ENCODE measurements around the gene UBE2R2. TPM values are rescaled to one million over a fixed set of nuclear protein-coding genes. Genes with fewer than 3 reads are reported as not detected.
"Not testable (repeated sequence)": the region's sequence is repeated elsewhere in the genome, so short reads cannot be mapped to it uniquely, and the experiment has no call there.

UBE2R2 gene
- total RNA-seq, 6 donors from 2014 or later: 24.6 to 33.6 (median 28.8) TPM

GRCh38 chr9:33858423-33858822 is 41.5 kb downstream of the UBE2R2 start:
- ATAC-seq (ENCODE audit: low FRiP score in 2 of 2): no peak
- WGBS, 2 donors: 82 to 85% methylated on average over 3 of the region's 3 CpGs

DNA sequence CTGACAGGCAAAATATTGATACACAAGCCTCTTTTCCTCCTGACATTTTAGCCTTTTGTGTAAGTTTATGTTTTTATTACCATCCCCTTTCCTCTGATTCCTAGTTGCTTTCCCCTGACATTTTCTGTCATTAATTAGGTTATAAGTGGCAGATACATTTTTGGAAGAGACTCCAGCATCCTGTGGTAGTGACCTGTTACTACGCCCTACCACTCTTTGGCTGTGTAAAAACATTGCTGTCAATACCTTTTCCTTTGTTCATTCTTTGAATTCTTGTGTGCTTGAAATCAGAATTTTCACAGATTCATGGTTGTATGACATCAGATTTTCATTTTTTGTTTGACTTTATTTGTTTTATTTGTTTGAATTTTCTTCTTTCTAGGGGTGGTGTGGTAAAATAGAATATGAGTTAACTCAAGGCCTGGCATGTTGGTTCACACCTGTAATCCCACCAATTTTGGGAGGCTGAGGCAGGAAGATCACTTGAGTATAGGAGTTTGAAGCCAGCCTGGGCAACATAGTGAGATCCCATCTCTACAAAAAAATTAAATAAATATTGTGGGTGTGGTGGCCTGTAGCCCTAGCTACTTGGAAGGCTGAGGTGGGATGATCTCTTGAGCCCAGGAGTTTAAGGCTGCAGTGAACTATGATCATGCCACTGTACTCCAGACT is 43.4 kb downstream of the UBE2R2 start:
- no peak for TF ChIP-seq POLR2AphosphoS5 (IDR thresholded peaks at IDR 0.05)
- TF ChIP-seq EP300 (IDR thresholded peaks at IDR 0.05): no peak
- TF ChIP-seq, protein P1, sequence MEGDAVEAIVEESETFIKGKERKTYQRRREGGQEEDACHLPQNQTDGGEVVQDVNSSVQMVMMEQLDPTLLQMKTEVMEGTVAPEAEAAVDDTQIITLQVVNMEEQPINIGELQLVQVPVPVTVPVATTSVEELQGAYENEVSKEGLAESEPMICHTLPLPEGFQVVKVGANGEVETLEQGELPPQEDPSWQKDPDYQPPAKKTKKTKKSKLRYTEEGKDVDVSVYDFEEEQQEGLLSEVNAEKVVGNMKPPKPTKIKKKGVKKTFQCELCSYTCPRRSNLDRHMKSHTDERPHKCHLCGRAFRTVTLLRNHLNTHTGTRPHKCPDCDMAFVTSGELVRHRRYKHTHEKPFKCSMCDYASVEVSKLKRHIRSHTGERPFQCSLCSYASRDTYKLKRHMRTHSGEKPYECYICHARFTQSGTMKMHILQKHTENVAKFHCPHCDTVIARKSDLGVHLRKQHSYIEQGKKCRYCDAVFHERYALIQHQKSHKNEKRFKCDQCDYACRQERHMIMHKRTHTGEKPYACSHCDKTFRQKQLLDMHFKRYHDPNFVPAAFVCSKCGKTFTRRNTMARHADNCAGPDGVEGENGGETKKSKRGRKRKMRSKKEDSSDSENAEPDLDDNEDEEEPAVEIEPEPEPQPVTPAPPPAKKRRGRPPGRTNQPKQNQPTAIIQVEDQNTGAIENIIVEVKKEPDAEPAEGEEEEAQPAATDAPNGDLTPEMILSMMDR (IDR thresholded peaks at IDR 0.05): peak in 1 of 6 experiments; percentile 7
- no peak for TF ChIP-seq POLR2A (IDR thresholded peaks at IDR 0.05)
- peaks cover 5 to 14% (median 8%) of the 10 kb centered on the region in 4 donors for H3K4me1 ChIP-seq
- no peak for DNase-seq
- no peak for ATAC-seq (ENCODE audit: low FRiP score in 2 of 2)
- H3K27ac ChIP-seq: no peak overlapping the region
- H3K4me3 ChIP-seq: no peak overlapping the region
- 74 to 89% methylated on average over 1 of the region's 1 CpG for WGBS, 2 donors
- H3K27me3 ChIP-seq: no peaks in the 10 kb centered on the region
- no peaks in the 10 kb centered on the region for H3K9me3 ChIP-seq
- H3K36me3 ChIP-seq: peaks cover 0 to 5% (median 0%) of the 10 kb centered on the region in 4 donors

More at GRCh38 chr9:33858423-33858822, 41.5 kb downstream of the UBE2R2 start:
- Histone ChIP-seq H3K27me3 (no peaks in the 10 kb centered on the region), H3K27ac (no peak overlapping the region), H3K36me3 (no peaks in the 10 kb centered on the region), H3K4me1 (peaks cover 5 to 14% (median 8%) of the 10 kb centered on the region in 4 donors), H3K9me3 (no peaks in the 10 kb centered on the region), H3K4me3 (no peak overlapping the region)
- TF ChIP-seq EP300 (IDR thresholded peaks at IDR 0.05) (no peak), POLR2A (IDR thresholded peaks at IDR 0.05) (no peak), POLR2AphosphoS5 (IDR thresholded peaks at IDR 0.05) (no peak)
- TF ChIP-seq, protein P1 (IDR thresholded peaks at IDR 0.05): no peak
- DNase-seq: no peak

DNA sequence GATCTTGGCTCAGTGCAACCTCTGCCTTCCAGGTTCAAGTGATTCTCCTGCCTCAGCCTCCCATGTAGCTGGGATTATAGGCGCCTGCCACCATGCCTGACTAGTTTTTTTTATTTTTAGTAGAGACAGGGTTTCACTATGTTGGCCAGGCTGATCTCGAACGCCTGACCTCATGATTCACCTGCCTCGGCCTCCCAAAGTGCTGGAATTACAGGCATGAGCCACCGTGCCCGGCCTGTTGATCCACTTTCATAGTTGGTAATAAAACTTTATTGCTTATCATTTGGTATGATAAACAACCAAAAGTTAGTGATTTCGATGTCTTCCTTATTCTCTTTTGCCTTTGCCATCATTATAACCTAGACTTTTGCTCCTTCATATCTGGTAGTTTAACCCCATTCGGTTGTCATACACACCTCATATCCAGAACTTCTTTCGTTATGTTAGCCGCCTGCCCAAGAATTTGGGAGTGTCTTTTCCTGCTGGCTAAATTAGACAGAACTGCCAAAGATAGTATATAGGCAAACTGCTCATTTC is 45.0 kb downstream of the UBE2R2 start:
- Histone ChIP-seq H3K4me3 (no peak overlapping the region), H3K27me3 (no peaks in the 10 kb centered on the region), H3K36me3 (peaks cover 0 to 5% (median 0%) of the 10 kb centered on the region in 4 donors), H3K27ac (no peak overlapping the region), H3K4me1 (peaks cover 0 to 14% (median 8%) of the 10 kb centered on the region in 4 donors), H3K9me3 (no peaks in the 10 kb centered on the region)
- no peak for DNase-seq
- WGBS, 2 donors: 92 to 94% methylated on average over 10 of the region's 10 CpGs
- no peak for TF ChIP-seq POLR2AphosphoS5 (IDR thresholded peaks at IDR 0.05)
- no peak for TF ChIP-seq EP300 (IDR thresholded peaks at IDR 0.05)
- TF ChIP-seq, protein P1 (IDR thresholded peaks at IDR 0.05): no peak
- no peak for TF ChIP-seq POLR2A (IDR thresholded peaks at IDR 0.05)
- ATAC-seq (ENCODE audit: low FRiP score in 2 of 2): no peak

- H3K9me3 ChIP-seq; H3K27me3 ChIP-seq; DNase-seq; H3K36me3 ChIP-seq; H3K27ac ChIP-seq; H3K4me3 ChIP-seq; ATAC-seq (ENCODE audit: low FRiP score in 2 of 2): not testable (repeated sequence)
- peaks cover 6 to 20% (median 15%) of the 10 kb centered on the region in 4 donors for H3K4me1 ChIP-seq
- WGBS, 2 donors: 91 to 94% methylated on average over 5 to 8 of the region's 8 CpGs
Observed at GRCh38 chr9:33863027-33863426, 46.1 kb downstream of the UBE2R2 start.

DNA sequence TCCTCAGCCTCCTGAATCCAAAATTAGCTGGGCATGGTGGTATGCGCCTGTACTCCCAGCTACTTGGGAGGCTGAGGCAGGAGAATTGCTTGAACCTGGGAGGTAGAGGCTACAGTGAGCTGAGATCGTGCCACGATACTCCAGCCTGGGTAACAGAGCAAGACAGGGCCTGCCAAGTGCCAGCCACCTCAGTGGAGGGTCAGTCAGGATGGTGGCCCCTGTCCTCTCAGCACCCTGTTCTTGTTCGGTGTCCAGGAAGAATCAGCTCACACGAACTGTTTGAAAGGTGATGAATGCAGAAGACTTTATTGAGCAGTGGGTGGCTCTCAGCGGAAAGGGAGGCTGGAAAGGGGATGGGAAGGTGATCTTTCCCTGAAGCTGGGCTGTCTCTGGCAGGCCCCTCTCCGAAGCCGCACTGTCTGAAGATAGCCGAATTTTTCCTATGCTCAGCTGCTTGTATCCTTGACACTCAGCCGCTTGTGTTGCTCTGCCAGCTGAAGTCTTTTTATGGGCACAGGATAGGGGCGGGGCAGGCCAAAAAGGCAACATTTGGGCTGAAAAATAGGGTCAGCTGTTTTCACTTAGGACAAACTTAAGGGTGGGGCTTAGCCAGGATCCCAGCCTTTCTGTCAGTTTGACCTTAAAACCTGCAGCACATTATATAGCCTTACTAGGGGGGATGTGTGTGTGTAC is 50.9 kb downstream of the UBE2R2 start:
- peaks cover 19 to 37% (median 29%) of the 10 kb centered on the region in 4 donors for H3K4me1 ChIP-seq
- DNase-seq (no peak), ATAC-seq (ENCODE audit: low FRiP score in 2 of 2) (peak; percentile 70 to 90)
- H3K36me3 ChIP-seq: peaks cover 0 to 5% (median 0%) of the 10 kb centered on the region in 4 donors
- H3K27me3 ChIP-seq: no peaks in the 10 kb centered on the region
- no peak overlapping the region for H3K4me3 ChIP-seq
- 72 to 80% methylated on average over 11 of the region's 11 CpGs for WGBS, 2 donors
- H3K27ac ChIP-seq: peak overlapping the region in 2 of 4 donors; percentile 7 to 35
- TF ChIP-seq EP300 (IDR thresholded peaks at IDR 0.05) (no peak), POLR2A (IDR thresholded peaks at IDR 0.05) (no peak), POLR2AphosphoS5 (IDR thresholded peaks at IDR 0.05) (no peak)
- TF ChIP-seq, protein P1 (IDR thresholded peaks at IDR 0.05): no peak
- no peaks in the 10 kb centered on the region for H3K9me3 ChIP-seq

Measured in upper lobe of left lung (tissue), 6 donors.